A549 (cell line): ENCODE measurements around the gene CUEDC2. TPM values are rescaled to one million over a fixed set of nuclear protein-coding genes. Genes with fewer than 3 reads are reported as not detected.

ENCODE experiments used
- ATAC-seq, 2 experiments: fragments of 200-7000 bp in 1 of 2; fragments of >200 bp in 1 of 2; cut with Nextera tagmentation in 1 of 2; cut with Tn5 transposase in 1 of 2; 3 replicates each; pipeline versions ENCODE4 v1.8.0 to v1.9.1; 2018 to 2020; ENCODE audit warnings: mild to moderate bottlenecking in 1 of 2, moderate library complexity in 1 of 2
- CTCF ChIA-PET: fragments of 300-600 bp; sonication (Branson Sonifier 250); formaldehyde crosslinking; extraction: SDS; loops from one replicate; lab custom pipeline; 2021; ENCODE audit warnings: antibody characterized with exemption, inconsistent platforms; lab: Yijun Ruan, JAX
- POLR2A ChIA-PET: fragments of 350-600 bp; formaldehyde crosslinking; extraction: SDS; loops from one replicate; lab custom pipeline; 2021; ENCODE audit warnings: antibody characterized with exemption, inconsistent platforms; lab: Yijun Ruan, JAX
- DNase-seq, 2 experiments: peaks; one replicate each; pipeline versions ENCODE4 v3.0.0 to v3.0.0-alpha.2; 2011 to 2016; ENCODE audit warnings: low read depth in 1 of 2, low spot score in 1 of 2
- FAIRE-seq: peaks from 2 replicates; lab custom pipeline; 2011; peaks lifted over from hg19 to GRCh38; lab: Jason Lieb, UNC
- H3K27ac ChIP-seq, 2 experiments: fragments of >200 bp; sonication (Bioruptor Twin); formaldehyde crosslinking; 3 replicates each; pipeline ENCODE4 v1.5.1; 2016 to 2017
- H3K4me1 ChIP-seq: fragments of >200 bp; sonication (Bioruptor Twin); formaldehyde crosslinking; 3 replicates; pipeline ENCODE4 v1.6.1; 2016
- H3K4me2 ChIP-seq: fragments of >200 bp; sonication (Bioruptor Twin); formaldehyde crosslinking; 3 replicates; pipeline ENCODE4 v1.6.1; 2016
- H3K4me3 ChIP-seq: fragments of >200 bp; sonication (Bioruptor Twin); formaldehyde crosslinking; 3 replicates; pipeline ENCODE4 v1.5.1; 2016
- H3K9me3 ChIP-seq: fragments of >200 bp; sonication (Bioruptor Twin); formaldehyde crosslinking; 3 replicates; pipeline ENCODE4 v1.6.1; 2016
- CBX2 ChIP-seq: fragments of 200-600 bp; sonication (generic); IDR thresholded peaks from 2 replicates; pipeline ENCODE4 v1.6.1; 2016; ENCODE audit warnings: low read depth, mild to moderate bottlenecking, borderline replicate concordance
- CEBPB ChIP-seq, 2 experiments: fragments of >200 bp in 1 of 2; sonication (Bioruptor Twin) in 1 of 2; formaldehyde crosslinking in 1 of 2; IDR thresholded peaks; 2 replicates each; pipeline ENCODE4 v1.6.1; 2012 to 2016
- CHD2 ChIP-seq: fragments of 150-350 bp; IDR thresholded peaks from 2 replicates; pipeline ENCODE4 v1.6.1; 2014; ENCODE audit warnings: low read length; ENCODE audit not compliant: partially characterized antibody
- FOSB ChIP-seq: fragments of 250-450 bp; sonication (Bioruptor Pico); IDR thresholded peaks from 2 replicates; pipeline ENCODE4 v1.5.0; 2020; ENCODE audit warnings: mild to moderate bottlenecking, moderate library complexity
- FOSL2 ChIP-seq, 2 experiments: fragments of 450-650 bp in 1 of 2; fragments of >200 bp in 1 of 2; sonication (Bioruptor Twin) in 1 of 2; formaldehyde crosslinking; IDR thresholded peaks; 2 replicates each; pipeline versions ENCODE4 v1.5.0 to v1.6.1; 2016 to 2020; ENCODE audit warnings: mild to moderate bottlenecking in 1 of 2, moderate library complexity in 1 of 2
- HEYL ChIP-seq: fragments of 250-450 bp; sonication (Bioruptor Pico); IDR thresholded peaks from 2 replicates; pipeline ENCODE4 v1.8.0; 2021; ENCODE audit warnings: mild to moderate bottlenecking, moderate library complexity
- HOXB13 ChIP-seq: fragments of 250-450 bp; sonication (Bioruptor Pico); IDR thresholded peaks from 2 replicates; pipeline ENCODE4 v1.5.0; 2020; ENCODE audit warnings: low read depth, mild to moderate bottlenecking, moderate library complexity
- JUN ChIP-seq, 2 experiments: fragments of >200 bp; sonication (Bioruptor Twin); formaldehyde crosslinking; IDR thresholded peaks; 2 replicates in 1 of 2; 3 replicates in 1 of 2; pipeline ENCODE4 v1.6.1; 2016 to 2017
- KDM1A ChIP-seq: fragments of 200-600 bp; sonication (generic); IDR thresholded peaks from 2 replicates; pipeline ENCODE4 v1.6.1; 2016; ENCODE audit warnings: low read depth, mild to moderate bottlenecking
- KDM5A ChIP-seq: fragments of 200-600 bp; sonication (generic); IDR thresholded peaks from 2 replicates; pipeline ENCODE4 v1.6.1; 2016; ENCODE audit warnings: antibody characterized with exemption, mild to moderate bottlenecking
- MAFK ChIP-seq: fragments of 450-650 bp; IDR thresholded peaks from 2 replicates; pipeline ENCODE4 v1.6.1; 2014; ENCODE audit not compliant: partially characterized antibody
- MAZ ChIP-seq: fragments of 150-350 bp; IDR thresholded peaks from 2 replicates; pipeline ENCODE4 v1.6.1; 2014; ENCODE audit warnings: antibody characterized with exemption, low read depth, low read length, borderline replicate concordance
- MYC ChIP-seq: IDR thresholded peaks from 2 replicates; pipeline ENCODE4 v1.6.1; 2012; ENCODE audit warnings: mild to moderate bottlenecking, inconsistent platforms, low read length, improper control_type of control experiment, borderline replicate concordance
- PHF8 ChIP-seq: fragments of 200-600 bp; sonication (generic); IDR thresholded peaks from 2 replicates; pipeline ENCODE4 v1.6.1; 2016; ENCODE audit warnings: low read depth, mild to moderate bottlenecking, antibody characterized with exemption, moderate library complexity, borderline replicate concordance
- POLR2AphosphoS2 ChIP-seq: conservative IDR thresholded peaks from 2 replicates; pipeline ENCODE4 v1.6.1; 2012; ENCODE audit warnings: low read length, improper control_type of control experiment, inconsistent platforms
- RCOR1 ChIP-seq: fragments of 150-350 bp; IDR thresholded peaks from 2 replicates; pipeline ENCODE4 v1.6.1; 2014; ENCODE audit warnings: antibody characterized with exemption, low read length, low read depth
- RNF2 ChIP-seq: fragments of 200-600 bp; sonication (generic); IDR thresholded peaks from 2 replicates; pipeline ENCODE4 v1.6.1; 2016; ENCODE audit warnings: low read depth, mild to moderate bottlenecking, antibody characterized with exemption, moderate library complexity, borderline replicate concordance
- SMC3 ChIP-seq: fragments of >200 bp; sonication (Bioruptor Twin); formaldehyde crosslinking; IDR thresholded peaks from 3 replicates; pipeline ENCODE4 v1.6.1; 2018; ENCODE audit warnings: inconsistent platforms
- TFCP2L1 ChIP-seq: fragments of 250-450 bp; sonication (Bioruptor Pico); IDR thresholded peaks from 2 replicates; pipeline ENCODE4 v1.5.0; 2021; ENCODE audit warnings: mild to moderate bottlenecking
- TP53 ChIP-seq: fragments of 250-450 bp; sonication (Bioruptor Pico); IDR thresholded peaks from 2 replicates; pipeline ENCODE4 v1.5.0; 2021; ENCODE audit warnings: mild to moderate bottlenecking, moderate library complexity
- ZFP36 ChIP-seq: fragments of 450-650 bp; IDR thresholded peaks from 2 replicates; pipeline ENCODE4 v1.6.1; 2014; ENCODE audit warnings: borderline replicate concordance; ENCODE audit not compliant: partially characterized antibody
- ZNF302 ChIP-seq: fragments of 250-450 bp; sonication (Bioruptor Pico); IDR thresholded peaks from 2 replicates; pipeline ENCODE4 v1.9.0; 2021; ENCODE audit warnings: inconsistent platforms, mild to moderate bottlenecking, moderate library complexity
- WGBS: methylation state at CpG from one replicate; pipeline ENCODE4 v1.1.6; 2017; ENCODE audit errors: missing lambda C conversion rate; 5-methylcytosine and 5-hydroxymethylcytosine counted together
- polyA plus RNA-seq, 4 experiments: library from polyadenylated mRNA; depleted of rRNA in 3 of 4; stranded (reverse); fragments of >200 nt; fragmentation: RNase III in 1 of 4; extraction: RNeasy Plus Mini Kit Qiagen cat#74134 plus additional on column Dnase treatment in 1 of 4; gene quantifications; 2 replicates in 3 of 4; 3 replicates in 1 of 4; pipeline ENCODE4 v1.2.3, GENCODE V29; 2011 to 2017
- TF ChIP-seq, protein P1 (sequence below): fragments of 250-450 bp; sonication (Bioruptor Pico); IDR thresholded peaks from 2 replicates; pipeline ENCODE4 v1.5.0; 2020; ENCODE audit warnings: low read depth, mild to moderate bottlenecking, moderate library complexity
- TF ChIP-seq, protein P2 (sequence below): fragments of >200 bp; sonication (Bioruptor Twin); formaldehyde crosslinking; IDR thresholded peaks from 2 replicates; pipeline ENCODE4 v1.6.1; 2016
- TF ChIP-seq, protein P3 (sequence below): IDR thresholded peaks from 2 replicates; pipeline ENCODE4 v1.6.1; 2012
- TF ChIP-seq, protein P4 (sequence below): fragments of >200 bp; sonication (Bioruptor Twin); formaldehyde crosslinking; IDR thresholded peaks from 3 replicates; pipeline ENCODE4 v1.6.1; 2016
- TF ChIP-seq, protein P5 (sequence below): fragments of 150-350 bp; IDR thresholded peaks from 2 replicates; pipeline ENCODE4 v1.6.1; 2014; ENCODE audit warnings: low read depth, mild to moderate bottlenecking, low read length

CUEDC2 gene
- polyA plus RNA-seq, 2 of the 4 experiments (the other 2 are of a cell fraction): 43.7 to 67.4 TPM

DNA sequence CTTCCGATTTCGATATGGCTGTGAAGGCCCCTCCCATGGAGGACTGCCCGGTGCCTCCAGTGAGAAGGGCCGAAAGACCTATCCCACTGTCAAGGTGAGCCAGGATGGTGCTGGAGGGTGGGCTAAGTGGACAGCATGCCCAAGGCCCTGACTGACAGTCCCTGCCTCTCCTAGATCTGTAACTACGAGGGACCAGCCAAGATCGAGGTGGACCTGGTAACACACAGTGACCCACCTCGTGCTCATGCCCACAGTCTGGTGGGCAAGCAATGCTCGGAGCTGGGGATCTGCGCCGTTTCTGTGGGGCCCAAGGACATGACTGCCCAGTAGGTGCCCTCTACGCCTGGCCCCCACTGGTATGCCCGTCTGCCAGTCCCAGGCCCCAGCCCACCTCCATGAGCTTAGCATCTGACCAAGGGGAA lies 35.6 kb downstream of the CUEDC2 start (continued):
- TF ChIP-seq, protein P1, sequence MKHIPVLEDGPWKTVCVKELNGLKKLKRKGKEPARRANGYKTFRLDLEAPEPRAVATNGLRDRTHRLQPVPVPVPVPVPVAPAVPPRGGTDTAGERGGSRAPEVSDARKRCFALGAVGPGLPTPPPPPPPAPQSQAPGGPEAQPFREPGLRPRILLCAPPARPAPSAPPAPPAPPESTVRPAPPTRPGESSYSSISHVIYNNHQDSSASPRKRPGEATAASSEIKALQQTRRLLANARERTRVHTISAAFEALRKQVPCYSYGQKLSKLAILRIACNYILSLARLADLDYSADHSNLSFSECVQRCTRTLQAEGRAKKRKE (CRISPR knock-in tag): no peak

DNA sequence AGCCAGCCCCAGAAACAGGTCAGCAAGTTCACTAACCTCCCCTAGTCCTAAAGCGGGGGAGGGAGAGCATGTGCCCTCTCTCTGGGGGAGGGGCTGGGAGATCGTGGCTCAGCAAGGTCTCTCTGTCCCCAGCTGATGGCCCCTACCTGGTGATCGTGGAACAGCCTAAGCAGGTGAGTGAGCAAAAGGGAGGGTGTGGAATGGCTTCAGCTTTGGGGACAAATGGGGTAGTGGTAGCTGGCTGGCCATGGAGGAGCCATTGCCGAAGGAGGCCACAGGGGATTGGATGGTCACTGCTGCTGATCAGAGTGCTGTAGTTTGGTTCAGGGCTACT lies 36.1 kb downstream of the CUEDC2 start:
- Histone ChIP-seq H3K27ac (peak overlapping the region; percentile 68 to 91), H3K9me3 (no peaks in the 10 kb centered on the region), H3K4me2 (peak overlapping the region; percentile 98), H3K4me1 (peaks cover 32% of the 10 kb centered on the region), H3K4me3 (peak overlapping the region; percentile 56)
- CTCF ChIA-PET: interaction anchor here (1.0 to 16.2 kb wide), 10 partner anchors 9 to 264 kb away, joined by 3 to 450 read pairs (median 82); partner anchors contain the start of genes CUEDC2, ELOVL3, FBXL15 and PITX3
- FAIRE-seq (no peak), DNase-seq (no peak), ATAC-seq (no peak)
- 46% methylated on average over 4 of the region's 4 CpGs for WGBS
- peak; percentile 44 for TF ChIP-seq CHD2
- no peak for TF ChIP-seq RCOR1
- POLR2A ChIA-PET: interaction anchor here (1.0 to 2.0 kb wide), 3 partner anchors 24 to 166 kb away, joined by 3 to 6 read pairs (median 3); partner anchors contain the start of gene FBXL15

DNA sequence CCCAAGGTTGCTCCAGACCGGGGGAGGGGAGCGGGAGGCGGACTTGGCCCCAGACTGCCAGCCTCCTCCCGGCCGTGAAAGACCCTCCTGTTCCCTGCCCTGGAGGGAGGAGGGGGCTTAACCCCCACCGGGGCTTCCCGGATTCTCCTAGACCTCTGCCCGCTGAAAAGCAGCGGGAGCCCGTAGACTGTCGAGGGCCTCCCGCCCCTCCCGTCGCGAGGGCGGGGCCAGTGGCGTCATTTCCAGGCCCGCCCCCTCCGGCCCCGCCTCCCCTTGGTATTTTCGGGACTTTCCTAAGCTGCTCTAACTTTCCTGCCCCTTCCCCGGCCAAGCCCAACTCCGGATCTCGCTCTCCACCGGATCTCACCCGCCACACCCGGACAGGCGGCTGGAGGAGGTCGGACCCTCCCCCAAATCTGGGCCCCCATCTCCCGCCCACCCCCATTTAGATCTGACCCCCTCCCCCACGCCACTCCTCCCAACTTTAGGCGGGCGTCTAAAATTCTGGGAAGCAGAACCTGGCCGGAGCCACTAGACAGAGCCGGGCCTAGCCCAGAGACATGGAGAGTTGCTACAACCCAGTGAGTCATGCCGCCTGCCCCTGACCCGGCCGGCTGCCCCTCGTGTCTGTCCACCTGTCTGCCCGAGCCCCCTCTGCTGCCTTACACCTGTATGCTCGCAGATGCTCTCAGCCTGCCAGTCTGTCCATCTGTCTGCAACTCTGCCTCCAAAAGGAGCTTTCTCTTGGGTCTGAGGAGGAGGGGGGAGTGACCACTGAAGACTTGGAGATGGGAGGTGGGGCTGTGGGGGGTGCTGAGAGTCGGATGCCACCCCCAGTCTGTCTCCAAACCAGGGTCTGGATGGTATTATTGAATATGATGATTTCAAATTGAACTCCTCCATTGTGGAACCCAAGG lies 36.7 kb downstream of the CUEDC2 start, which contains the start of gene NFKB2:
Gene NFKB2 (plus strand): TSS at position 306 of the 917 bp plus-strand sequence. CDS start 255 bp downstream, at position 561.
- DNase-seq (peak; percentile 88 to 89), FAIRE-seq (no peak), ATAC-seq (peak; percentile 23 to 60)
- ChIA-PET CTCF (interaction anchor here (1.0 to 16.2 kb wide), 13 partner anchors 9 to 226 kb away, joined by 3 to 450 read pairs (median 14); partner anchors contain the start of genes CUEDC2, ELOVL3, FBXL15 and PITX3), POLR2A (interaction anchor here (0.6 to 2.0 kb wide), 9 partner anchors 9 to 188 kb away, joined by 3 to 6 read pairs (median 3); partner anchors contain the start of genes CUEDC2, FBXL15 and GBF1)
- peak within 1 kb of the TSS; percentile 56 for H3K4me3 ChIP-seq
- peak within 1 kb of the TSS; percentile 98 for H3K4me2 ChIP-seq
- peak within 1 kb of the TSS; percentile 68 to 91 for H3K27ac ChIP-seq
- no peaks in the 10 kb centered on the region for H3K9me3 ChIP-seq
- peaks cover 27% of the 10 kb centered on the region; the same call in 2 of the 3 replicates for H3K4me1 ChIP-seq
- 0% methylated on average over 27 of the region's 42 CpGs for WGBS
- TF ChIP-seq KDM5A (no peak), TFCP2L1 (peak; percentile 62; the same call in 1 of the 2 replicates), FOSL2 (IDR thresholded peaks at IDR 0.05) (no peak), FOSL2 (CRISPR knock-in tag; IDR thresholded peaks at IDR 0.05) (peak; percentile 66), PHF8 (peak; percentile 25; the same call in 1 of the 2 replicates), CEBPB (IDR thresholded peaks at IDR 0.05) (no peak), MAZ (peak; percentile 100), FOSB (CRISPR knock-in tag) (no peak), TP53 (CRISPR knock-in tag) (no peak), RNF2 (no peak), MYC (peak; percentile 42; the same call in 1 of the 2 replicates), HOXB13 (CRISPR knock-in tag) (no peak), KDM1A (no peak), HEYL (no peak), JUN (IDR thresholded peaks at IDR 0.05) (peak in 1 of 2 experiments; percentile 59; a peak in 1 of 5 replicates), MAFK (no peak), RCOR1 (no peak), SMC3 (no peak), ZNF302 (CRISPR knock-in tag) (no peak), CBX2 (no peak), ZFP36 (no peak), POLR2AphosphoS2 (no peak)
- TF ChIP-seq, protein P2, sequence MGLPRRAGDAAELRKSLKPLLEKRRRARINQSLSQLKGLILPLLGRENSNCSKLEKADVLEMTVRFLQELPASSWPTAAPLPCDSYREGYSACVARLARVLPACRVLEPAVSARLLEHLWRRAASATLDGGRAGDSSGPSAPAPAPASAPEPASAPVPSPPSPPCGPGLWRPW: no peak
- TF ChIP-seq, protein P3, sequence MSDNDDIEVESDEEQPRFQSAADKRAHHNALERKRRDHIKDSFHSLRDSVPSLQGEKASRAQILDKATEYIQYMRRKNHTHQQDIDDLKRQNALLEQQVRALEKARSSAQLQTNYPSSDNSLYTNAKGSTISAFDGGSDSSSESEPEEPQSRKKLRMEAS: no peak; the same call in 1 of the 2 replicates
- TF ChIP-seq, protein P4, sequence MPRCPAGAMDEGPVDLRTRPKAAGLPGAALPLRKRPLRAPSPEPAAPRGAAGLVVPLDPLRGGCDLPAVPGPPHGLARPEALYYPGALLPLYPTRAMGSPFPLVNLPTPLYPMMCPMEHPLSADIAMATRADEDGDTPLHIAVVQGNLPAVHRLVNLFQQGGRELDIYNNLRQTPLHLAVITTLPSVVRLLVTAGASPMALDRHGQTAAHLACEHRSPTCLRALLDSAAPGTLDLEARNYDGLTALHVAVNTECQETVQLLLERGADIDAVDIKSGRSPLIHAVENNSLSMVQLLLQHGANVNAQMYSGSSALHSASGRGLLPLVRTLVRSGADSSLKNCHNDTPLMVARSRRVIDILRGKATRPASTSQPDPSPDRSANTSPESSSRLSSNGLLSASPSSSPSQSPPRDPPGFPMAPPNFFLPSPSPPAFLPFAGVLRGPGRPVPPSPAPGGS: no peak
- TF ChIP-seq, protein P5, sequence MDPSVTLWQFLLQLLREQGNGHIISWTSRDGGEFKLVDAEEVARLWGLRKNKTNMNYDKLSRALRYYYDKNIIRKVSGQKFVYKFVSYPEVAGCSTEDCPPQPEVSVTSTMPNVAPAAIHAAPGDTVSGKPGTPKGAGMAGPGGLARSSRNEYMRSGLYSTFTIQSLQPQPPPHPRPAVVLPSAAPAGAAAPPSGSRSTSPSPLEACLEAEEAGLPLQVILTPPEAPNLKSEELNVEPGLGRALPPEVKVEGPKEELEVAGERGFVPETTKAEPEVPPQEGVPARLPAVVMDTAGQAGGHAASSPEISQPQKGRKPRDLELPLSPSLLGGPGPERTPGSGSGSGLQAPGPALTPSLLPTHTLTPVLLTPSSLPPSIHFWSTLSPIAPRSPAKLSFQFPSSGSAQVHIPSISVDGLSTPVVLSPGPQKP: no peak
